GM18499 (cell line): ENCODE results near the gene FBXL2.

Experiments
- ATAC-seq: cut with Tn5 transposase; IDR thresholded peaks from one replicate; pipeline ENCODE4 v1.9.1; 2021; ENCODE audit warnings: moderate number of reproducible peaks; ENCODE audit not compliant: insufficient read depth, unreplicated experiment

Gene FBXL2, protein sequence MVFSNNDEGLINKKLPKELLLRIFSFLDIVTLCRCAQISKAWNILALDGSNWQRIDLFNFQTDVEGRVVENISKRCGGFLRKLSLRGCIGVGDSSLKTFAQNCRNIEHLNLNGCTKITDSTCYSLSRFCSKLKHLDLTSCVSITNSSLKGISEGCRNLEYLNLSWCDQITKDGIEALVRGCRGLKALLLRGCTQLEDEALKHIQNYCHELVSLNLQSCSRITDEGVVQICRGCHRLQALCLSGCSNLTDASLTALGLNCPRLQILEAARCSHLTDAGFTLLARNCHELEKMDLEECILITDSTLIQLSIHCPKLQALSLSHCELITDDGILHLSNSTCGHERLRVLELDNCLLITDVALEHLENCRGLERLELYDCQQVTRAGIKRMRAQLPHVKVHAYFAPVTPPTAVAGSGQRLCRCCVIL

DNA sequence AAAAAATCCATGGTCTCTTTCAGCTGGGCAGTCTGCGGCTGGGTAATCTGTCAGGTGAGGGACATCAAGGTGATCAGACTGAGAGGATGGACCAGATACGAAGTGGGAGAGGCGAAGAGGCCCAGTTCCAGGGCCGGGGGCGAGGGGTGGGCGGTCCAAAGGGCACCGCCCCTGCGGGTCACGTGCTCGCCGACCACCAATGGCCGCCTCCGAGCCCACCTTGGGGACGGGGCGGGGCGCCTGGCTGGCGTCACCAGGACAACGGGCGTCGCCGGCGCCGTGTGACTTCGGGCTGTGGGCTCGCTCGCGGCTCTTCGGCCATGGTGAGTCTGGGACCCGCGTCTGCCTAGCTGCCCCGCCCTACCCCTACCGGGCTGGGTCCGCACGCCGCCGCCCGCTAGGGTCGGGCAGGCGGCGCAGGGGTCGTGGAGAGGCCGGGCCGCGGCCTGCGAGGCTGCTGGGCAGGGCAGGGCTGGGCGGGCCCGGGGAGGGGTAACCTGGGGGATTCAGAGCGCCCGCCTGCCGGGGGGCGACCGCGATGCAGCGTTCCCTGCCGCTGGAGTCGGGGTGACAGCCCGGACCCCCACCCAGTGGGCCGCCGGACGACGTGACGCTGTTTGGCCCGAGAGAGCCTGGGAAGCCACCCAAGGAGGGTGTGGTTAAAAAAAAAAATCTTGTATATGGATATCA, at the start of gene FBXL2:
Gene FBXL2 (plus strand): TSS at position 250 of the 690 bp plus-strand sequence. CDS start 71 bp downstream, at position 321.
- no peak for ATAC-seq

DNA sequence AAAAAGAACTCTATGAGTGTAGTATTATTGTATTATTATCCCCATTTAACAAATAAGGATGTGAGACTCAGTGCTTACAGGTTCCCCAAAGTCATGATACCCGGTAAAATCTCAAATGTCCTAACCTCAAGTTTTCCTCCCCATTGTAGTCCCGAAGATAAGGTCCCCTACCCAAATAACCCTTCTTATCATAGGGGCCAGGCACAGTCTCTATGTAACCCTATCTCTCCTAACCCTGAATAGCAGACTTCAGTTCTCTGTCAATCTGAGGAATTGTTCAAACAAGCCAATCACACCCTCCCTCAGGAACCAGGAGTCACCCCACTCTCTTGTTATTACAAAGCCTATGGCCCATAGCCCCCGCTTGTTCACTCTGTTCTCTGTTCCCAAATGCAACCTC, 48.2 kb upstream of the FBXL2 start:
- ATAC-seq: no peak

DNA sequence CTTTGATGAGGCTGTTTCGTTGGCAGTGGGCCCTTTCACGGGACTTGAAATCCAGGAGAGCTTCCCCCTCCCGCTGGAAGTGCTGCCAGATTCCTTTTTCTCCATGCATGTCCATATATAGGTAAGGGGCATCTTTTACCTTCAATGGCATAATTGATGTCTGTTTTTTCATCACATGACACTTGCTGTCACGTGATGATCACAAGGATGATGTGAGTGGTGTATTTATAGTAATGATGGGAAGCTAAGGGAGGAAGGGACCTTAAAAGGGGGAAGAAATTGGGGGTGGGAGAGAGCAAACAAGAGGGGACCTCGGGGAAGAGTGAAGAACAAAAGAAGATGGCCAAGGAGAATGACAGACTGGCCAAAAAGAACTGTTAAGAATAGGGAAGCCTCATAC, 47.3 kb upstream of the FBXL2 start:
- ATAC-seq: no peak

DNA sequence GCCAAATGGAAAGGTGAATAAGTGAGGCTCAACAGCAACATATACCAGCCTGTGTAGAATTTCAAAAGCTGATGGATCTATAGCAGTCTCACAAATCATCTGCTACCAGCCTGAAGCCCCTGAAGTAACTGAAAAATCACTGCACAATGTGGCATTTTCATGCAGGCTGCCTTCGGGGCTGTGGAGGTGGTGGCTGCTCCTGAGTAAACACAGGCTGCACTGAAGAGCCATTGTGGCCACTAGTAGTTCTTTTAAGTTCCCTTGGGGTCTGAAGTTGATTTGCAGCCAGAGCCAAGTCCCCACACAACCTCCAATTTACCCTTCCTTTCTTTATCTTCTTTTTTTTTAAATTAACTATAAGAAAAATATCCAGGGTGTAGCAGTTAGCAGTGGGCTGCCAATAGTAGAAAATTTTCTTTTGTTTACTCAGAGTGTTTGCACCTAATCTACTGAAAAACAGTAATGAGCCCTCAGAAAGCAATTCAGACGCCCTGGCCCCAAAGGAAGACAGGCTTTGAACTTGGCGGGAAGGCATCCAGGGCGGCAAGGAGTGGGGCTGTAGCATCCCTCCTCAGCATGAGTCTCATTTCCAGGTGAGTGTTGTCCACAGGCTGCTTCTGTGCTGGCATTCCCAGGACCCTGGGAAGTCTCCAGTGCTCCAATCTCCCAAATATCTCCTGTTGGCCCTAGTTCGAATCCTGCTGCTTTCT, 45.3 kb upstream of the FBXL2 start:
- no peak for ATAC-seq

DNA sequence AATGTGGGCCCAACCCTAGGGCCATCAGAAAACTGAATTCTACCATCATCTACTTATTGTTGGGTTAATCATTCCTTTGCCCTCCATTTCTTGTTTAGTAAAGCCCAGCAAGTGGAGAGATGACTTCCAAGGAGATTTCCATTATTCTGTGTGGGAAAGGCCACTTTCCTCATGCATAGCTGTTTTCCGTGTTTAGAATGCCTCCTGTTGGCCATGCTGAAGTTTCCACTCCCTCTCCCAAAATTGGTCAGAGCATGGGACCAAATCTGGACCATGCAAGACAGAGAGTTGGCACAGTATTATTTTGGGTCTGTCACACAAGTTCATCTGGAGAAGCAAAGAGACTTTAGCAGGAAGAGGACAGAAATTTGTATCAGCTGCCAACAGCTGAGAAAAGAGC, 43.4 kb upstream of the FBXL2 start:
- no peak for ATAC-seq

DNA sequence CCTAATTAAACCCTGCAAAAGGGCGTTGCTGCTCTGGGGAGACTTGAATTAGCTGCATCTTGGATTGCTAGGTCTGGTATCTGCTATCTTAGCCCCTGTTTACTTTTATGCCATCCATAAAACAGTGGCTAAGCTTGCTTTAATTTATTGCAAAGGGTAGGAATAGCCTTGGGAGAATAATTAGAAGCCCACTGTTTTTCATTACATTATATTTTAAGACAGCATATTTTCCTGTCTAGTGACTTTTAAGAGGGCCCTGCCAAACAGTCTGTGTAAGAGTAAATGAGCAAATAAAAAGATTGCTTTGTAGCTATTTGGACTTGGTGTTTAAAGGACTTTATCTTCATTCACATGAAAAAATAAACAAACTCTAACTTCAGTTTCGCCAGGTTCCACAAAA, 41.2 kb upstream of the FBXL2 start:
- no peak for ATAC-seq

DNA sequence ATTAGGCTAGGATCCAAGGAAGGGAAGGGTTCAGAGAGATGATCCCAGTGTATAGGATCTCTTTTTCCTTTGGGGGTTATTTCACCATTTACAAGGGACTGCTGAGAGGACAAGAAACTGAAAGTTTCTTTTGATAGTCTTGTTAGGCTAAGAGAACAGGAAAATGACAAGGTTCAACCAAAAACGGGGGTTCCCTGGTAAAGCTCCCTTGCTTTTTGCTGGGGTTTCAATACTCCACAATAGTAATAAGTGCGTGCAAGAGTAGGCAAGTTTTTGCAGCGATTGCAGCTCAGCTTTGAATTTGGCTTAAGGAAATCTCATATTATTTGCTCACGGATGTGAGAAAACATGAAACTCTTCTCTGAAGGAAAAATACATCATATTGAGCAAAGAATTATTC, 39.8 kb upstream of the FBXL2 start:
- no peak for ATAC-seq

DNA sequence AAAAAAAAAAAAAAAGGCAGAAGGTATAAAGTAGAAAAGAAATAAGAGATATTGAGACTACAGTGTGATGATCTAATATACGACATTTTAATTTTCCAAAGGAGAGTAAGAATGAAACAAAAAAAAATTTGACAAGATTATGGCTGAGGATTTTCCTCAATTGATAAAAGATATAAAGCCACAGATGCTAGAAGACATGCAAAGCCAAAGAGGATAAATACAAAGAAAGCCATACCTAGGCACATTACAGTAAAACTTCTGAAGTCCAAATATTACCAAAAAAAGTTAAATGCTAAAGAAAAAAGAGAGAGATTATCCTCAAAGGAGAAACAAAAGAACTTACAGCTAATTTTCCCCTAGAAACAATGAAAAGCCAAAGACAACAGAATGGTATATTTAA, 38.3 kb upstream of the FBXL2 start:
- ATAC-seq: no peak

DNA sequence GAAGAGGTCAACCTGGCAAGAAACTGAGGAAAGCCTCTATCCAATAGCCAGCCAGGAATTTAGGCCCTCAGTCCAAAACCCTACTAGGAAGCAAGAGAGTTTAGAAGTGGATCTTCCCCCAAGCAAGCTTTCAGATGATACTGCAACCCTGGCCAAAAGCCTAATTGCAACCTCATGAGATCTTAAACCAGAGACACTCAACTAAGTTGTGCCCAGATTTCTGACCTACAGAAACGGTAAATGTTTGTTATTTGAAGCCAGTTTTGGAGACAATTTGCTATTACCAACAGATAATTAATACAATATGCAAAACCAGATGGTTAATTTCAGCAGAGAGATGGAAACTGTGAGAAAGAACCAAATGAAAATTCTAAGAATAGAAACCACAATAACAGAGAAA, 37.0 kb upstream of the FBXL2 start:
- no peak for ATAC-seq

DNA sequence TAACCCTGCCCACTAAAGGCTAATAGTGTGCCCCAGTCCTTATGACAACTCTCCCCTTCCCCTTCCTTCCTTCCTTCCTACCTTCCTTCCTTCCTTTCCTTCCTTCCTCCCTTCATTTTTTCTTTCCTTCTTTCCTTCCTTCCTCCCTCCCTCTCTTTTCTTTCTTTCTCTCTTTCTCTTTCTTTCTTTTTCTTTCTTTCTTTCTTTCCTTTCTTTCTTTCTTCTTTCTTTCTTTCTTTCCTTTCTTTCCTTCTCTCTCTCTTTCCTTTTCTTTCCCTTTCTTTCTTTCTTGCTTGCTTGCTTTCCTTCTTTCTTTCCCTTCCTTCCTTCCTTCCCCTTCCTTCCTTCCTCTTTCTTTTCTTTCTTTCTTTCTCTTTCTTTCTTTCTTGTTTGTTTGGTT, 30.5 kb upstream of the FBXL2 start:
- no peak for ATAC-seq

DNA sequence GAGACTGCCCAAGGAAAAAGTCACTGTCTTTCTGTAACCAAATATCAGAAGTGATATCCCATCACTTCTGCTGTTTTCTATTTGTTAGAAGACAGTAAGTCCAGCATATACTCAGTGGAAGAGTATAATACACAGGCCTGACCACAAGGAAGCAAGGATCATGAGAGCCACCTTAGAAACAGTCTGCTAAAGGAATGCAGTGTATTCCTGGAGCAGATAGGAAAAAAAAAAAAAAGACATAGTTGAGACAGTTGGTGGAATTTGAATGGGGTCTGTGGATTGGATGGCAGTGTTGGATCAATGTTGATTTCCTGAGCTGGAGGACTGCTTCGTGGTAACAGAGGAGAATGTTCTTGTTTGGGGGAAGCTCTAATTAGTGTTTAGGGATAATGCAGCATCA, 26.5 kb upstream of the FBXL2 start:
- no peak for ATAC-seq

DNA sequence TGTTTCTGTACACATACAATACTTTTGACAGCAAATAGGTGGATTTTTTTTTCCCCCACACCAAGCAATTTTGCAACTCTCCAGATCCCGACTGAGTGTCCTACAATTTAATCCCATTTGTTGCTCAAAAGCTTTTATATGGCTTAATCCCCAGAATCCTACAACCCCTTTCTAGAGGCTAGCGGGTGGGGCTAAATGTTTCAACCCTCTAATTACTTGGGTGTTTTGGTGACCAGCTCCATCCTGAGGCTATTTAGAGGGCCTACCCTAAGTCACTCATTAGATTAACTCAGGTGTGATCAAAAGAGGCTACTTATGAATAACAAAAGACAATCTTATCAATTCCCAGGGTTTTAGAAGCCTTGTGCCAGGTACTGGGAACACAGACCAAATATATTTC, 21.0 kb upstream of the FBXL2 start:
- ATAC-seq: no peak

DNA sequence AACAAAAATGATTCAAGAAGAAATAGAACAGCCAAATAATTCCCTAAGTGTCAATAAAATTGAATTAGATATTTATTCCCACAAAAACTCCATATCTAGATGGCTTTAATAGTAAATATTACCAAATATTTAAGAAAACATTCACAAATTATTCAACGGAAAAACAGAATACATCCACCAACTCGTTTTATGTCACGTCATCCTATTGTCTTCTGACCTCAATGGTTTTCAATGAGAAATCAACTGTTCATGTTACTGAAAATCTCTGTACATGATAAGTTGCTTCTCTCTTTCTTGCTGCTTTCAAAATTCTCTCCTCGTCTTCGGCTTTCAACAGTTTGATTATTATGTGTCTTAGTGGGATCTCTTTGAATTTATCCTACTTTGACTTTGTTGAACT, 17.1 kb upstream of the FBXL2 start:
- ATAC-seq: no peak

DNA sequence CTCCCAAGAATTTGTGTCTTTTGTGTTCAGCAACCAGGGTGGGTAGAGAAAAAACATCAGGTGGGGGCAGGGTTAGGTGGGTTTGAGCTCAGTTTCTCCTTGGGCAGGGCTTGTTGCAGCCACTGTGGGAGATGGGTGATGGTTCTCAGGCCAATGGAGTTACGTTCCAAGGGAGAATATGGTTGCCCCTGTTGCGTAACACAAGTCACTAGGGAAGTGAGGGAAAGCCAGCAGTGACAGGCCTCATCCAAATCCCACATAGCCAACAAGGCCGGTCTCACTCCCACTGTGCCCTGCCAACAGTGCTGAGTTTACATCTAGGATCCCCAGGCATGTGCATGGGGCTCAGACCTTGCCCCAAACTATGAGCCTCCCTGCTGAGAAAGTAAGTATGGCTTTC, 7.9 kb upstream of the FBXL2 start:
- ATAC-seq: no peak

DNA sequence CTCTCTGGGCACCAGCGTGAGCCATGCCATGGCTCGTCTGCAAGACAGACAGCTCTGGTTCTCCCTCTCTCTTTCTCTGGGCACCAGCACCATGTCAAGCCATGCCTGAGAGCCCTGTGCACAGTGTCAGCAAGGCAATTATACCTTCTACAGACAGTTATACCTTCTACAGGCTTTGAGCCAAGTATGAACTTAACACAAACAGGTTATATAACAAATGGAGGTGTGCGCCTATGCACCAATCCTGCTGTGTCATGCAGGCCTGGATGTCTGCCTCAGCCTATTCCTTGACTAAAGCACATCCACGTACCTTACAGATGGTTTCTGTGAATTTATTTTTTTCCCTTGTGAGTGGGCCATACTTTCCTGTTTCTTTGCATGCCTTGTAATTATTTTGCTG, 5.9 kb upstream of the FBXL2 start:
- ATAC-seq: no peak

DNA sequence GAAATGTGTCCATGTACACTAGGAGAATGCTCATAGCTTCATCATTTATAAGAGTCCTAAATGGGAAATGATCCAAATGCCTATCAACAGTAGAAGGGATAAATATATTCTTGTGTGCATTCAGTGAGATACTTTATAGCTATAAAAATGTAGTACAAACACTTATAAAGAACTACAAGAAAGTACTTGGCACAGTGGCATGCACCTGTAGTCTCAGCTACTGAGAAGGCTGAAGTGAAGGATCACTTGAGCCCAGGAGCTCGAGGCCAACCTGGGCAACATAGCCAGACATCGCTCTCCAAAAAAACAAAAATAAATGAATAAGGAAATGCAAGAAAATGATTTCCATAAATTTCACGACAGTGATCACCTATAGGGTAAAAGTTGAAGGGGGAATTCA, 3.6 kb upstream of the FBXL2 start:
- ATAC-seq: no peak

DNA sequence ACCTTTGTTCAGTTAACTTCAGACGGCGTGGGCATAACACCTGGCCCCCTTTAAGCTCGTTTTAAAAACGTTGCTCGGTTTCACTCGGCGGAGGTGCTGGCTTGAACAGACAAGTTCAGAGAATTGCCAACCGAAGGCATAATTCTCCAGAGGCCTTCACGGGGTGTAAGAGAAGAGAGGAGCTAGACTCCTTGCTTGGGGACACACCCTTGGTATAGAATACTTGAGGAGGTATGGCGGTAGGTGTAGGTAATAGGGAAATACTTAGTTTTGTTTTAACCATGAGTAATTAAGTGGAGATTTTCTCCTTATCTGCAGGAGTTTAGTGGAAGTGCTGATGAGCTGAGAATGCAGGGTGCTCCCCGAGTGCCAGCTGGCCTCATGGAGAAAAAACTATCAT, 921 bp downstream of the FBXL2 start:
- no peak for ATAC-seq

DNA sequence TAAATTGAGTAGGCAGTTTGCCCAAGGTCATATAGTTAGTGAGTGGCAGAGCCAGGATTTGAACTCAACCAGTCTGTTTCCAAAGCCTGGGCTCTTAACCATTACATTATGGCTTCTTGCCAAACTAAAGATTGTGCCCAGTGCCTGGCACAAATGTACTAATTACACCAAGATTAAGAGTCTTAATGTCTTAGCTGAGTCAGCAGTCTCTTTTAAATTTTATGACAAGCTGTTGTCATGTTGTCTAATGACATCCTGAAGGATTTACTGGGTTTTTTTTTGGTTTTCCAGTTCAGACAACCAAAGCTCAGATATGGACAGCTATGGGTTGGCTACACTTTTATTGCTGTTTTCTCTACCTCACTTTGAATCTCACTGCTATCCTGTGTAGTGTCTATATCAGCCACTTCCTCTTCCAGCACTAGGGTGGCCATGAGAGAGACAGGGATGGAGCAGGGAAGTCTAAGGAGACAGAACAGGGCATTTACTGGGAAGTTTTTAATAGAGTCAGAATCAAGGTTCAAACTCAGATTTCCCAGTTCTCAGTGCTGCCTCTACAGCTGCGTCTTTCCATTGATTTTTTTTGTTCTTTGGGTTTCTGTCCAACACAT, 10.5 kb downstream of the FBXL2 start:
- ATAC-seq: no peak

DNA sequence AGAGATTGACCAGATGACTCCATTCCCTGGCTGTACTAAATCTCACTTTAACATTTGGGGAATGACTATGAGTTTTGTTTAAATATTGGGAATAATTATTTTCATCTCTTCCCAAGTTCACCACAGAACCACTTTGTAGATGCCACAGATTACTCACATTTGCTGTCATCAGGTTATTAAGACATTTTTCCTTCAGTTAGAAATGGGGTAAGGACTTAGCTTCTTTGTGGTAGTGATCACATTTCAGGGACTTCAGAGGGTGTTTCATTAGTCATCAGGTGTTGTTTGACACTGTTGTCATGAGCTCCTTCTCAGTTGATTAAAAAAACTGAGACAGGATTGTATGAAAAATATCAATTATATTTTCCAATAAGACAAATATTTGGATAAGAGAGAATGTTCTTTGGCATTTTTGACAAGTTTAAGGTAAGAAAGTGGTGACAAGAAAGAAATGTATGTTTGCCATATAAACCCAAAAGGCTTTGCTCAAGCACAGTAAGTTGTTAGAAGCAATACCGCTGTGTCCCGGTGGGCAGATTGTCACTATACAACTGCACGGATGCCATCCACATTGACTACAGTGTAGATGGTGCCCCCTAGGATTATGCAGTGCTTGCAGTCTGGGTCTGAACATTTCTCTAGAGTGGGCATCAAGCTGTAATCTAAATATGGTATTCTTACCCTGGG, 22.3 kb downstream of the FBXL2 start:
- no peak for ATAC-seq

DNA sequence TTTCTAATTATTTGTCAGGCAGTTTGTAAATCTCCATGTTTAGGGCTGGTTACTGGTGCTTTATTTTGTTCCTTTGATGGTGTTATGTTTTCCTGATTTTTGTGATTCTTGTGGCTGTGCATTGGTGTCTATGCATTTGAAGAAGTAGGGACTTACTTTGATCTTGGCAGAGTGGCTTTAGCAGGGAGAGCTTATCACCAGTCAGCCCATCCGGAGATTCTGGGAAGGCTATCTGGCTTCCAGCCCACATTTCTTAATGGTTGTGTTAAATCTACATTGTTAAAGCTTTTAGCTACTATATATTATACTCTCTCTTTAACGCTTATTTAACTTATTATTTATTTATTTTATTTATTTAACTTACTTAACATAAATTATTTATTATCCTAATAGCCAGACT, 35.1 kb downstream of the FBXL2 start:
- no peak for ATAC-seq
